Immature natural killer cell (primary cell): ENCODE results near the gene RGS5. TPM values are rescaled to one million over a fixed set of nuclear protein-coding genes. Genes with fewer than 3 reads are reported as not detected.

Source experiments
- DNase-seq, 3 donors: peaks; one replicate each; pipeline ENCODE4 v3.0.0; 2022; ENCODE audit warnings: mixed read lengths in 1 of 3
- H3K27ac Mint-ChIP-seq, 6 donors: one replicate each; pipeline ENCODE4 v1.8.0; 2020; ENCODE audit warnings: mixed read lengths in 6 of 6, mild to moderate bottlenecking in 5 of 6, inconsistent platforms in 4 of 6, moderate library complexity in 3 of 6
- H3K27me3 Mint-ChIP-seq, 3 donors: one replicate each; pipeline ENCODE4 v1.8.0; 2020 to 2021; ENCODE audit warnings: low read depth in 3 of 3, mild to moderate bottlenecking in 3 of 3, mixed read lengths in 3 of 3, moderate library complexity in 3 of 3, inconsistent platforms in 1 of 3
- H3K36me3 Mint-ChIP-seq, 3 donors: one replicate each; pipeline ENCODE4 v1.8.0; 2020; ENCODE audit warnings: mixed read lengths in 3 of 3, inconsistent platforms in 2 of 3, mild to moderate bottlenecking in 2 of 3
- H3K4me1 Mint-ChIP-seq, 2 donors: one replicate each; pipeline ENCODE4 v1.8.0; 2020; ENCODE audit warnings: inconsistent platforms in 2 of 2, mild to moderate bottlenecking in 2 of 2, mixed read lengths in 2 of 2, moderate library complexity in 1 of 2
- H3K4me3 Mint-ChIP-seq, 5 donors: one replicate each; pipeline ENCODE4 v1.8.0; 2020; ENCODE audit warnings: mild to moderate bottlenecking in 5 of 5, mixed read lengths in 5 of 5, inconsistent platforms in 3 of 5, moderate library complexity in 3 of 5
- H3K9me3 Mint-ChIP-seq, 6 donors: one replicate each; pipeline ENCODE4 v1.8.0; 2020; ENCODE audit warnings: mild to moderate bottlenecking in 6 of 6, mixed read lengths in 6 of 6, inconsistent platforms in 4 of 6, moderate library complexity in 3 of 6
- polyA plus RNA-seq, 3 donors: library from polyadenylated mRNA; unstranded; fragments of 300-500 nt; fragmentation: Illumina TruSeq; gene quantifications; one replicate each; pipeline ENCODE4 v1.2.3, GENCODE V29; 2021

The RGS5 gene
- polyA plus RNA-seq, 3 donors from 2014 or later, result 1.5 to 1.9 TPM; not detected in 1

GRCh38 chr1:163115887-163116286 is 86.8 kb downstream of the RGS5 start:
- Mint-ChIP-seq H3K27me3 (peaks cover 3 to 7% (median 5%) of the 10 kb centered on the region in 3 donors), H3K4me1 (no peaks in the 10 kb centered on the region), H3K9me3 (peaks cover 0 to 6% (median 2%) of the 10 kb centered on the region in 6 donors), H3K36me3 (no peaks in the 10 kb centered on the region), H3K4me3 (no peak overlapping the region), H3K27ac (no peak overlapping the region)
- no peak for DNase-seq

- H3K4me3 Mint-ChIP-seq, result no peak overlapping the region
- H3K36me3 Mint-ChIP-seq, result no peaks in the 10 kb centered on the region
- peaks cover 1 to 6% (median 3%) of the 10 kb centered on the region in 3 donors for H3K27me3 Mint-ChIP-seq
- no peak for DNase-seq
- H3K9me3 Mint-ChIP-seq, result peaks cover 0 to 5% (median 0%) of the 10 kb centered on the region in 6 donors
- no peak overlapping the region for H3K27ac Mint-ChIP-seq
- H3K4me1 Mint-ChIP-seq, result no peaks in the 10 kb centered on the region
Measured at GRCh38 chr1:163107655-163108054, 95.1 kb downstream of the RGS5 start.

GRCh38 chr1:163106364-163106987 is 96.2 kb downstream of the RGS5 start:
- peaks cover 0 to 4% (median 0%) of the 10 kb centered on the region in 6 donors for H3K9me3 Mint-ChIP-seq
- no peak overlapping the region for H3K4me3 Mint-ChIP-seq
- peaks cover 1 to 6% (median 3%) of the 10 kb centered on the region in 3 donors for H3K27me3 Mint-ChIP-seq
- H3K27ac Mint-ChIP-seq, result no peak overlapping the region
- H3K36me3 Mint-ChIP-seq, result no peaks in the 10 kb centered on the region
- no peaks in the 10 kb centered on the region for H3K4me1 Mint-ChIP-seq
- DNase-seq, result no peak

- H3K4me3 Mint-ChIP-seq, result no peak overlapping the region
- peaks cover 1 to 3% (median 2%) of the 10 kb centered on the region in 3 donors for H3K27me3 Mint-ChIP-seq
- no peaks in the 10 kb centered on the region for H3K36me3 Mint-ChIP-seq
- peaks cover 0 to 4% (median 0%) of the 10 kb centered on the region in 6 donors for H3K9me3 Mint-ChIP-seq
- no peak for DNase-seq
- no peak overlapping the region for H3K27ac Mint-ChIP-seq
- H3K4me1 Mint-ChIP-seq, result no peaks in the 10 kb centered on the region
Measured at GRCh38 chr1:163104385-163105099, 98.2 kb downstream of the RGS5 start.

- DNase-seq, result no peak
- no peak overlapping the region for H3K27ac Mint-ChIP-seq
- no peak overlapping the region for H3K4me3 Mint-ChIP-seq
Measured at GRCh38 chr1:163102590-163102989, 100.1 kb downstream of the RGS5 start.

GRCh38 chr1:163095213-163095612 is 107.5 kb downstream of the RGS5 start:
- H3K27me3 Mint-ChIP-seq, result peaks cover 0 to 2% (median 0%) of the 10 kb centered on the region in 3 donors
- H3K4me1 Mint-ChIP-seq, result no peaks in the 10 kb centered on the region
- H3K4me3 Mint-ChIP-seq, result no peak overlapping the region
- H3K9me3 Mint-ChIP-seq, result peaks cover 0 to 1% (median 0%) of the 10 kb centered on the region in 6 donors
- H3K36me3 Mint-ChIP-seq, result no peaks in the 10 kb centered on the region
- DNase-seq, result no peak
- H3K27ac Mint-ChIP-seq, result no peak overlapping the region

More at GRCh38 chr1:163102590-163102989, 100.1 kb downstream of the RGS5 start:
- Mint-ChIP-seq H3K9me3 (peaks cover 0 to 4% (median 0%) of the 10 kb centered on the region in 6 donors), H3K36me3 (no peaks in the 10 kb centered on the region), H3K27me3 (peaks cover 0 to 2% (median 0%) of the 10 kb centered on the region in 3 donors), H3K4me1 (no peaks in the 10 kb centered on the region)

GRCh38 chr1:163094589-163094988 is 108.1 kb downstream of the RGS5 start:
- DNase-seq, result no peak
- Mint-ChIP-seq H3K27ac (no peak overlapping the region), H3K27me3 (peaks cover 0 to 2% (median 0%) of the 10 kb centered on the region in 3 donors), H3K4me3 (no peak overlapping the region), H3K4me1 (no peaks in the 10 kb centered on the region), H3K9me3 (peaks cover 0 to 1% (median 0%) of the 10 kb centered on the region in 6 donors), H3K36me3 (no peaks in the 10 kb centered on the region)

GRCh38 chr1:163094182-163094581 is 108.5 kb downstream of the RGS5 start:
- Mint-ChIP-seq H3K4me3 (no peak overlapping the region), H3K36me3 (no peaks in the 10 kb centered on the region), H3K9me3 (peaks cover 0 to 1% (median 0%) of the 10 kb centered on the region in 6 donors), H3K27me3 (peaks cover 0 to 3% (median 0%) of the 10 kb centered on the region in 3 donors), H3K27ac (no peak overlapping the region), H3K4me1 (no peaks in the 10 kb centered on the region)
- DNase-seq, result no peak

GRCh38 chr1:163093579-163093978 is 109.1 kb downstream of the RGS5 start:
- no peak overlapping the region for H3K27ac Mint-ChIP-seq
- no peak for DNase-seq
- peaks cover 0 to 2% (median 0%) of the 10 kb centered on the region in 6 donors for H3K9me3 Mint-ChIP-seq
- H3K36me3 Mint-ChIP-seq, result no peaks in the 10 kb centered on the region
- no peaks in the 10 kb centered on the region for H3K4me1 Mint-ChIP-seq
- H3K27me3 Mint-ChIP-seq, result peaks cover 0 to 6% (median 0%) of the 10 kb centered on the region in 3 donors
- H3K4me3 Mint-ChIP-seq, result no peak overlapping the region

- Mint-ChIP-seq H3K4me1 (no peaks in the 10 kb centered on the region), H3K27ac (no peak overlapping the region), H3K36me3 (no peaks in the 10 kb centered on the region), H3K4me3 (no peak overlapping the region), H3K27me3 (peaks cover 0 to 6% (median 0%) of the 10 kb centered on the region in 3 donors), H3K9me3 (peaks cover 0 to 2% (median 0%) of the 10 kb centered on the region in 6 donors)
- DNase-seq, result no peak
Measured at GRCh38 chr1:163093169-163093568, 109.5 kb downstream of the RGS5 start.

Other genes with a start within 250 kb of the RGS5 start
- gene RGS4, start 133.6 kb downstream of the RGS5 start, polyA plus RNA-seq, result not detected
- gene NUF2, start 119.0 kb upstream of the RGS5 start, polyA plus RNA-seq, result 1 to 10 TPM in 2 of 3 donors, not detected in 1; 1.1 to 3.4 TPM